Muscle of arm (tissue), 12 donors: ENCODE measurements around the gene PMP22. TPM values are rescaled to one million over a fixed set of nuclear protein-coding genes. Genes with fewer than 3 reads are reported as not detected.

Experiments used
- DNase-seq: peaks from one replicate; pipeline ENCODE4 v3.0.0-alpha.2; 2013
- polyA plus RNA-seq, 12 donors: library from polyadenylated mRNA; unstranded; fragments of 120-200 nt; gene quantifications; one replicate each; pipeline ENCODE4 v1.2.1, GENCODE V29; 2013; ENCODE audit not compliant: insufficient read length in 12 of 12

Gene PMP22
- polyA plus RNA-seq, 12 donors = 187 to 1,040 (median 249) TPM

DNA sequence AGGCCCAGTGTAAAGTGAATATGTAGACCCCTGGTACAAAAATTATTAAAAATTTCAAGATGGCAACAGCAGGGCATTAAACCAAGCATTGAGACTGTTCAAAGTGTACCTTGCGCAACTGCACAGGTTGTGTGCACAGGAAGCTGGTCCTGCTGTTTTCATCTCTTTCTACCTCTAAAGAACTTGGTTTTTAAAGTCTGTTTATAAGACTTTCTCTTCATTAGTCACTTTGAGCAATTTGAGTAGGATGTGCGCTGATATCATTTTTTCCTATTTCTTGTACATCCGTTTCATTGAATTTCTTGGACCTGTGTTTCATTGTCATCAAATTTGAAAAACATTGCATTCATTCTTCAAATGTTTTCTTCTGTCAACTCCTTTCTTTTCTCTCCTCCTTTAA, 16.8 kb upstream of the PMP22 start:
- no peak for DNase-seq

DNA sequence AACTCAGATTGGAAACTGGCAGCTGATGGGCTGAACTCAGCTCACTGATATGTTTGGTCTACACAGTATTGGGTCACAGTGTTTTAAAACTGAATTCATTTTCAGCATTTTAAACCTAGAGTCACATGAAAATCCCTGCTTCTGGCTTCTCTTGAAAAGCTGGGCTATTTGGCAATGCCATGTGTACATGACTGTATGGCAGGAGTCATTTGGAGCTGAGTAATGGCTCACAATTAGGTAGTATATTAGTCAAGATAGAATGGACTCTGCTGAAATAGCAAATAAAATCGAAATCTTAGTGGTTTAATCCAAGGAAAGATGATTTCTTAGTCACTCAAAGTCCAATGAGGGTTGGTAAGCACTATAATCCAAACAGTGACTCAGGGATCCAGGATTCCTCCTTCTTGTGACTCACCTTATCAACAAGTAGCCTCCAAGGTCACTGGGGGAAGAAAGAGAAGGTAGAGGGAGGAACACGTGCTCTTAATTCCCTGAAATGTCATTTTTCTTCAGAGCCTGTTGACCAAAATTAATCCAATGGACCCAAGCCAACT, 13.9 kb upstream of the PMP22 start:
- no peak for DNase-seq

DNA sequence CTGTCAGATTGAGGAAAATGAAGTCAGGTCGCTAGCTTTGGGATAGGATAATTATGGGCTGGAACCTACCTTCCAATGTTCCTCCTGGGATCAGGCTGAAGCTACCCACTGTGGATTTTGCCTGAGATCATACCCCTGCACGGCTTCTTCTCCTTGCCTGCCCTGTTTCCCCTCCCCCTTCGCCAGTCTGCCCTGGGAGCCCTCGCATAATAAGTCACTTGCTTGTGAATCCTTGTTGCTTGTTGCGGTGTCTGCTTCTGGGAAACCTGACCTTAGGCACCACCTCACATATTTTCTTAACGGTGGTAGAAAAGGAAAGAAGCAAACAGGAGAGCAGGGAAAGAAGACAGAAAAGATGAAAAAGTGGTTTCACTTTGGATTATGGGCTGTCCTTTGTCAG, 13.3 kb upstream of the PMP22 start:
- no peak for DNase-seq

DNA sequence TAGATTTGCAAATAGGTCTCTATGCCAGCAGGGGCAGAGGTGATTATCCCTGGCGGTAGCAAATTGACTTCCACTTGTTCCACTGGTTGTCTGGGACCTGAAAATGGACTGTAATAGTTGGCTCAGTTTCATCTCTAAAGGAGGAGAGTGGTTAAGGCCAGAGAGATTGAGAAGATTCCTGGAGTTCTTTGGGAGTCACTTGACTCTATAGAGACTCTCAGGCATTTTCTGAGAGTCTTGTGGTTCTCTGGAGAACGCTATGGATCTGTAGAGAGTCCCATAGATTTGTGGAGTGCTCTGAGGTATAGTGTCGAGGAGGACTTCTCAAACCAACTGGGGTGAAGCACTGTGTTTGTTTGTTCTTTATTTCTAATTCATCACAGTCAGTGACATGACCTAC, 8.9 kb upstream of the PMP22 start:
- DNase-seq = no peak

DNA sequence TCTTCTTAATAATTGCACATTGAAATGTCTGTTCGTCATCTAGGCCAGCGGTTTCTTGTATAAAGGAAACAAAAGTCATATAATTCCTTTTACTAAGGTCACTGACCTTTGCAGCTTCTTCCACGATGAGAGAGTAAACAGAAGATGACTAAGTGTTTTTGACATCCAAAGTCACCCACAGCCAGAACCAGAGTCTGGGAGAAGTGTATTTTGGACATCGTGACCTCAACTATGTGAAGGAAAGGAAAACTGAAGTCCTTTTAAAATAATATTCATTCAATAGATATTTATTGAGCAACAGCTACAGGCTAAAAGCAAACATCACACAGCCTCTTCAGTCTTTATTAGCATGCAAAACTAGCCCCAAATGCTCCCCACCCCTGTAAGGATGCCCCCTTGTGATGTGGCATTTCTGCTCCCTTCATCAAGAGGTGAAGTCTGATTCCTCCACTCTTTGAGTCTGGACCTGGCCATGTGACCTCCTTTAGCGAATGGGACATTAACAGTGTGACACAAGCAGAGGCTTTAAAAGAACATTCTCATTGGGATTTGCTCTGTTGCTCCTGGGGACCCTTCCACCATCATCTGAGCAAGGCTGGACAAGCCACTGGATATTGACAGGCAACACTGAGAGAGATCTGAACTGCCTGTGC, 8.1 kb upstream of the PMP22 start:
- DNase-seq = no peak

GRCh38 chr17:15271741-15272140, 6.6 kb upstream of the PMP22 start:
- no peak for DNase-seq

- DNase-seq = no peak
Measured at GRCh38 chr17:15270628-15271381, 5.7 kb upstream of the PMP22 start.

GRCh38 chr17:15269780-15270089, 4.6 kb upstream of the PMP22 start:
- no peak for DNase-seq

DNA sequence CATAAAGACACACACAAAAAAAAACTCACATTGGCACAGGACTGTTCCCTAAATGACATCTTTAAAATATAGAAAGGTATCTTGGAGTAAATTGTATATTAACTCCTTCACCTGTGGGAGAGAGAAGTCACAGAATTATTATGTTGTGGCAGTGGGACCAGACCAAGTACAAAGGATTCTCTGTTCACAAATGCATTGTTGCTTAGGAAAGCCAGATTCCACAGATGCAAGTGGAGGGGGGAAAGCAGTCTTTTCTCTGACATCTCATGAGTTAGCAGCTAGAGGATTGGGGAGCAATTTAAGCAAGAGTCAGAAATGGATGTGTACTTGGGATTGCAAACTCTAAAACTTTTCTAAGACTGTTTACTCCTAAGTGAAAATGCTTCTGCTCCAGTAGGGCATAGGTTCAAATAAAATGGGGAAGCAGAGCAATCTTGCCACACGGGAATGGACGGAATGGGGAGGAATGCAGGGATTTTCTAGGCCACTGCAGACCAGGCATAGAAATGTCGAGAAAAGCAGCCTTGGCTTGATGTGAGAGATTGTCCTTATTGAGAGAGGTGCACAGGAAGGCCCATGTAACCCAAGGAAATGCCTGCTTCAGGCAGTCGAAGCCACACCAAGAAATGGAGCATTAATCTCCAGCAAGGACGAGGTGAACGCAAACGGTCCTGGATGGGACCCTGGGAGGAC, 4.1 kb upstream of the PMP22 start:
- no peak for DNase-seq

DNA sequence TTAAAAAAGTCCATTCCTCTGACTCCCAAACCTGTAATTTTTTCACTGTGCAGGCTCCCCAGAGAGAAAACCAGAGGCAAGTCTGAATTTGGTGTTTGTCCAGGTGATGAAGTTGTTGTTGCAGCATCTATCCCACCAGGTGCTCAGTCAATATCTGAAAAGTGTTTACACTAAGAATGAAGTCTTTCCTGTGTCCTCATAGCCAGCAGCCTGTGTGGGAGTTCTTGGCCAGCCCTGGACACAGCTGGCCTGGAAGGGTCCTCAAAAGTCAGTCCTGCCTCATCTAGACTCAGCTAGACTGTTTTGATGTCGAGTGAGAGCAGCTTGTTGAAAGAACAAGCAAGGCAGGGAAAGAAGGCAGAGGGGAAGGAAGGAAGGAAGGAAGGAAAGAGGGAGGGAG, 3.3 kb upstream of the PMP22 start:
- peak; percentile 80 for DNase-seq

- DNase-seq = no peak
Measured at GRCh38 chr17:15267996-15268395, 2.9 kb upstream of the PMP22 start.

- no peak for DNase-seq
Measured at GRCh38 chr17:15266325-15267125, 1.4 kb upstream of the PMP22 start.

DNA sequence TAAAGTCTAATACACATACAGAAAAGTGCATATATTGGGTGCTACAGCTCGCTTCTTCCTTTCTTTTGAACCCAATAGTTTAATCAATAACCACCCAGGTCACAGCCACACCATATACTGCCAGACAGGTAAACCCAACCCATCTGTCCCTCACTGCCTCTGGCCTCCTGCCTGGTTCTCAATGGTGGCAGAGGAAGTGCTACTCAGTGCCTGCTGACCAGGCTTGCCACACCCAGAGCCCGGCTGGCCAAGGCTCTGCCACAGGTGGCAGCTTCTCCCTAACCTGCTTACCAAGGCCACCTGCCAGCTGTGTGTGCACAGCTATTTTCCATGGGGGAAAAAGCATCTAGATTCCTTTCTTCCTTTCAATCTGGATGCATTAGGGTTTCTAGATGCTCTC, 584 bp downstream of the PMP22 start:
- no peak for DNase-seq

DNA sequence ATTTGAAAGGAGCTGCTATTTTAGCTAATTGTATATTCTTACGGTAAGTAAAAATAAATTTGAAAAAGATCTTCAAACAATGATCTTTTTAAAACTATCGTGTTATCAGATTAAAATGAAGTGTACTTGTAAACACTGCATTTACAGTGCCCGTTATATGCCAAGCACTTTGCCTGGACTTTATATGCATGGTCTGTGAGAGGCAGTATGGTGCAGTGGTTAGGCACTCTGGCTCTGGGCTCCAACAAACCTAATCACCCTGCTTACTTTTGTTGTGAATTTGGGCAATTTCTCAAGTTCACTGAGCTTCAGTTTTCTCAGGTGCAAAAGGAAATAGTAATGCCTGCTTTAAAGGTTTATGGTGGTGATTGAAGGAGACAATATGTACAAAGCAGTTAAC, 1.4 kb downstream of the PMP22 start:
- no peak for DNase-seq

DNA sequence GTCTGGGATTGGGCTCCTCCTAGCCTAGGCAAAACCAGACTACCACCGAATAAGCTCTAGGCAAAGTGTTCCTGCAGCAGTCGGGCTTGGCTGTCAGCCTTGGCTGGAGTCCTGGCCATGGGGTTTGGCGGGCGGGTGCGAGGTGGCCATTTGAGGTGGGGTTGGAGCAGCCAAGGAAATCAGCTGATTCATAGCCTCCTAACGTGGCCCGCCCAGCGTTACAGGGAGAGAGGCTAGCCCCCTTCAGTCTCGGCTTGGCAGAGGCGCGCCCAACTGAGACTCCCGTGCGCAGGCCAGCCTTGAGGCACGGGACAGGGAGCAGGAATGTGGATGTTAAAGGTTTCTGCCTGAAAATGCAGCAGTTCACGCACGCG, 1.9 kb downstream of the PMP22 start:
- DNase-seq = peak; percentile 80

DNA sequence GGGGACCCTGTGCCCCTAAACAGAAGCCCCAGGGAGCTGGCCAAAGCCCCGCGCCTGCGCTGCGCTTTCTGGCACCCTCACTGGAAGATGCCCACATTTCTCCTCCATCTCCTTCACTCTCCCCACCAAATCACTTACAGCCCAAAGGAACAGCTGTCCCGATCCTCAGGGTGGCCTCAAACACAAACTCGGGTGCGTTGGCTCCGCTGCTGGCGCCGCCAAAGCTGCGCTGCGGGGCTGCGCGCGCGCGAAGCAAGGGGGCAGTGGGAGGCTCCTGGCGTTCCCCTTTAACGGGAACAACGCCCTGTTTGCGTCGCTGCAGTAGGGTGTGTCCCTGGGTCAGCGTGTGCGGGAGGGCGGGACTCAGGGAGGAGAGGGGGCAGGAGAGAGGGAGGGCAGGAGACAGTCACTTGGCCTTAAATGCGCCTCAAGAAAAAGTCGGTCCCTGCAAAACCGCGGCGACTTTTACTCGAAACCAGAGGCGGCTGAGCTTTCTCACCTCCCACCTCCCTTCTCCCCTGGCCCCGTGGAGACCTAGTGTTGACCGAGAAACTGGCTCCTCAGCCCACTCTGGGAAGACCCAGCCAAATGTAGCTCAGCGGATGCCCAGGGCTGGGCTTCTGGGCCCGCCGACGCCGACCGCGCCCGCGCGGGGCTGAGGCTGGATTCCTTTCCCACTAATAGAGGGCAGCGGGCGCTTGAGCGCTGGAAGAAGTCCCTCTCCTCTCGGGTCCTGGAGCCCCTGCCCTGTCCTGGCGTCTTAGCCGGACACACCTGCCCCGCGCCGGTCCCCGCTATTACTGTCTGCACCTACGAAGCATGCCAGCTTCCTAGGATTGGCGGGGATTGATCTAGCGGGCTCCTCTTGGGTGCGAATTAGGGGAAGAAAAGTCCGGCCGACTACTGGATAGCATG, 2.6 kb downstream of the PMP22 start:
- peak; percentile 93 for DNase-seq

DNA sequence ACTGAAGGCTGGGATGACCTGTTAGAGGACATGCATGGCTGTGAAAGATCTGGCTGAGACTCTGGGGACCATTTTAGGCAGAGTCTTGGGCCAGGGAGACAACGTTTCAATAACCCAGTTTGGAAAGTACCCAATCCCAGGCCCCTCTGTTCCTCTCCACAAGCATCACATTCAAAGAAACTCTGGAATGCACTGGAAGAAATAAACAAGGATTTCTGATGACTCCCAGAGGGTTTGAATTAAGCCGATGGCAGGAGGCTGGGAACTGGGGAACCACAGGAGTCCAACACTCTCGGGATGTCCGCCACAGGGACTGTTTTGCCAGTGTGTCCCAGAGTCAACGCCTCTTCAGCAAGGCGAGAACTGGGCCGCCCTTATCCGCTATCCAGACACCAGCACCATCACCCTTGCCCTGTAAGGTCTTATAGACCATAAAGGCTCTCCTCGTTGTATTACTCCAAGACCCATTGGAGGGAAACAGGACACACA, 3.3 kb downstream of the PMP22 start:
- no peak for DNase-seq

- peak; percentile 72 for DNase-seq
Measured at GRCh38 chr17:15261258-15261801, 3.8 kb downstream of the PMP22 start.

- DNase-seq = peak; percentile 93
Measured at GRCh38 chr17:15260376-15261257, 4.5 kb downstream of the PMP22 start.
